Activated B cell treated with CpG ODN at 0.5 μM for 24 hours (primary cell): ENCODE data around the gene ABI2. TPM values are rescaled to one million over a fixed set of nuclear protein-coding genes. Genes with fewer than 3 reads are reported as not detected.
"Not testable (repeated sequence)": the region's sequence is repeated elsewhere in the genome, so short reads cannot be mapped to it uniquely, and the experiment has no call there.

ENCODE experiments used
- ATAC-seq: fragments of 200-7000 bp; cut with Tn5 transposase; one replicate; pipeline ENCODE4 v1.10.0; 2021; ENCODE audit warnings: low read depth, mild to moderate bottlenecking, moderate library complexity
- CTCF ChIA-PET: fragments of 350-600 bp; sonication (Branson Sonifier 250); formaldehyde crosslinking; loops from one replicate; lab custom pipeline; 2021; ENCODE audit warnings: antibody characterized with exemption; lab: Charles Lee
- POLR2A ChIA-PET: fragments of 350-600 bp; sonication (Branson Sonifier 250); formaldehyde crosslinking; loops from one replicate; lab custom pipeline; 2021; ENCODE audit warnings: antibody characterized with exemption; lab: Charles Lee
- DNase-seq: peaks from one replicate; pipeline ENCODE4 v3.0.0; 2022
- H3K27ac Mint-ChIP-seq: one replicate; pipeline ENCODE4 v1.8.0; 2020; ENCODE audit warnings: mixed read lengths
- H3K27me3 Mint-ChIP-seq: one replicate; pipeline ENCODE4 v1.8.0; 2021; ENCODE audit warnings: mixed read lengths
- H3K36me3 Mint-ChIP-seq: one replicate; pipeline ENCODE4 v1.8.0; 2021; ENCODE audit warnings: low read depth, mixed read lengths
- H3K4me1 Mint-ChIP-seq: one replicate; pipeline ENCODE4 v1.8.0; 2021; ENCODE audit warnings: mixed read lengths
- H3K4me3 Mint-ChIP-seq: one replicate; pipeline ENCODE4 v1.8.0; 2020; ENCODE audit warnings: mild to moderate bottlenecking, mixed read lengths
- H3K9me3 Mint-ChIP-seq: one replicate; pipeline ENCODE4 v1.8.0; 2020; ENCODE audit warnings: mixed read lengths
- intact Hi-C: fragments of 100-400 bp; cut with micrococcal nuclease; formaldehyde crosslinking; loops from one replicate; pipeline ENCODE4 v1.15.1; 2024
- total RNA-seq: library from RNA; stranded (reverse); gene quantifications from 2 replicates; pipeline ENCODE4 v1.2.3, GENCODE V29; 2022
- TF ChIP-seq, protein P1 (sequence below): fragments of 200-600 bp; IDR thresholded peaks from one replicate; pipeline ENCODE4 v1.8.0; 2022; ENCODE audit warnings: antibody characterized with exemption, mild to moderate bottlenecking

The ABI2 gene
- total RNA-seq, 1 donor from 2014 or later = 17.3 TPM

- Mint-ChIP-seq H3K27ac (peak overlapping the region; percentile 61), H3K4me3 (peak overlapping the region; percentile 90), H3K27me3 (no peaks in the 10 kb centered on the region), H3K36me3 (peaks cover 6% of the 10 kb centered on the region), H3K4me1 (peaks cover 15% of the 10 kb centered on the region), H3K9me3 (no peaks in the 10 kb centered on the region)
- DNase-seq (peak; percentile 46), ATAC-seq (peak; percentile 59)
- POLR2A ChIA-PET = interaction anchor here (0.7 to 1.7 kb wide), 2 partner anchors 34 to 90 kb away, joined by 3 to 10 read pairs; partner anchors contain the start of gene CYP20A1
- TF ChIP-seq, protein P1, sequence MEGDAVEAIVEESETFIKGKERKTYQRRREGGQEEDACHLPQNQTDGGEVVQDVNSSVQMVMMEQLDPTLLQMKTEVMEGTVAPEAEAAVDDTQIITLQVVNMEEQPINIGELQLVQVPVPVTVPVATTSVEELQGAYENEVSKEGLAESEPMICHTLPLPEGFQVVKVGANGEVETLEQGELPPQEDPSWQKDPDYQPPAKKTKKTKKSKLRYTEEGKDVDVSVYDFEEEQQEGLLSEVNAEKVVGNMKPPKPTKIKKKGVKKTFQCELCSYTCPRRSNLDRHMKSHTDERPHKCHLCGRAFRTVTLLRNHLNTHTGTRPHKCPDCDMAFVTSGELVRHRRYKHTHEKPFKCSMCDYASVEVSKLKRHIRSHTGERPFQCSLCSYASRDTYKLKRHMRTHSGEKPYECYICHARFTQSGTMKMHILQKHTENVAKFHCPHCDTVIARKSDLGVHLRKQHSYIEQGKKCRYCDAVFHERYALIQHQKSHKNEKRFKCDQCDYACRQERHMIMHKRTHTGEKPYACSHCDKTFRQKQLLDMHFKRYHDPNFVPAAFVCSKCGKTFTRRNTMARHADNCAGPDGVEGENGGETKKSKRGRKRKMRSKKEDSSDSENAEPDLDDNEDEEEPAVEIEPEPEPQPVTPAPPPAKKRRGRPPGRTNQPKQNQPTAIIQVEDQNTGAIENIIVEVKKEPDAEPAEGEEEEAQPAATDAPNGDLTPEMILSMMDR = no peak
- intact Hi-C loops = loop anchor here (1.0 to 10.0 kb wide), 3 partner anchors 91 to 414 kb away; partner anchors contain the start of genes CARF, NBEAL1 and WDR12
- CTCF ChIA-PET = no interaction called here
These were observed 756 bp downstream of the ABI2 start for GRCh38 chr2:203328760-203329540.

DNA sequence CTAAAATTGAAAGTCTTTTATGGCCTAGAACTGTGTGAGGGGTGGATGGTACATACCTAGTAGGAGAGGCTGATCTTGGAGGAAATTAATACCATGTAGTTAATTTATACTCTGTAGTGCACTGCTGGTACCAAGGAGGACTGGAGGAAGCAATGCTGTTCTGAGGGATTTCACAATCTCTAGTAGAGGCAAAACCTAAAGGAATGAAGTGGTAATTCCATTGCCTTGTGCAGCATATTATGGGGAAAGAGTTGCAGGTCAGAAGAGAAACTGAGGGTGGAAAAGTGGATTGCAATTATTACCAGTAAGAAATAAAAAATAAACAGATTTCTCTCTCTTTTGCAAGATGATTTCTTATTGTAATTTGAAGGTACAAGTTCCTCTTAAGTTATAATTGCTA lies 2.2 kb downstream of the ABI2 start:
- H3K4me3 Mint-ChIP-seq = no peak overlapping the region
- peaks cover 15% of the 10 kb centered on the region for H3K4me1 Mint-ChIP-seq
- no peak overlapping the region for H3K27ac Mint-ChIP-seq
- DNase-seq (no peak), ATAC-seq (no peak)
- POLR2A ChIA-PET = no interaction called here
- peaks cover 7% of the 10 kb centered on the region for H3K36me3 Mint-ChIP-seq
- intact Hi-C loops = no loop called here
- TF ChIP-seq, protein P1 = no peak
- H3K27me3 Mint-ChIP-seq = no peaks in the 10 kb centered on the region
- CTCF ChIA-PET = no interaction called here
- no peaks in the 10 kb centered on the region for H3K9me3 Mint-ChIP-seq

DNA sequence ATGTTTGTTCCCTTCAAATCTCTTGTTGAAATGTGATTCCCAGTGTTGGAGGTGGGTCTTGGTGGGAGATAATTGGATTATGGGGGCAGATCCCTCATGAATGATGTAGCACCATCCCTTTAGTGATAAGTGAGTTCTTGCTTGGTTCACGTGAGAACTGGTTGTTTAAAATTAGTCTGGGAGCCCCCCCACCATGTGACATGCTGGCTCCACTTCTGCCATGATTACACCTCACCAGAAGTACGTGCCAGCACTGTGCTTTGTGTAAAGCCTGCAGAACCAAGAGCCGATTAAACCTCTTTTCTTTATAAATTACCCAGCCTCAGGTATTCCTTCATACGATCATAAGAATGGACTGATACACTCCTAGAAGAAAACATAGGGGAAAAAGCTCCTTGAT lies 10.1 kb downstream of the ABI2 start:
- Mint-ChIP-seq H3K4me3 (no peak overlapping the region), H3K9me3 (no peaks in the 10 kb centered on the region), H3K36me3 (peaks cover 4% of the 10 kb centered on the region), H3K4me1 (no peaks in the 10 kb centered on the region), H3K27me3 (no peaks in the 10 kb centered on the region), H3K27ac (no peak overlapping the region)
- ATAC-seq (no peak), DNase-seq (no peak)
- POLR2A ChIA-PET = no interaction called here
- TF ChIP-seq, protein P1 = no peak
- intact Hi-C loops = no loop called here
- CTCF ChIA-PET = no interaction called here

GRCh38 chr2:203340791-203341487 lies 12.7 kb downstream of the ABI2 start:
- Mint-ChIP-seq H3K4me1 (no peaks in the 10 kb centered on the region), H3K36me3 (peaks cover 11% of the 10 kb centered on the region), H3K27ac (no peak overlapping the region), H3K27me3 (no peaks in the 10 kb centered on the region), H3K4me3 (no peak overlapping the region), H3K9me3 (no peaks in the 10 kb centered on the region)
- intact Hi-C loops = no loop called here
- ChIA-PET CTCF (no interaction called here), POLR2A (no interaction called here)
- TF ChIP-seq, protein P1 = no peak
- ATAC-seq (no peak), DNase-seq (no peak)

DNA sequence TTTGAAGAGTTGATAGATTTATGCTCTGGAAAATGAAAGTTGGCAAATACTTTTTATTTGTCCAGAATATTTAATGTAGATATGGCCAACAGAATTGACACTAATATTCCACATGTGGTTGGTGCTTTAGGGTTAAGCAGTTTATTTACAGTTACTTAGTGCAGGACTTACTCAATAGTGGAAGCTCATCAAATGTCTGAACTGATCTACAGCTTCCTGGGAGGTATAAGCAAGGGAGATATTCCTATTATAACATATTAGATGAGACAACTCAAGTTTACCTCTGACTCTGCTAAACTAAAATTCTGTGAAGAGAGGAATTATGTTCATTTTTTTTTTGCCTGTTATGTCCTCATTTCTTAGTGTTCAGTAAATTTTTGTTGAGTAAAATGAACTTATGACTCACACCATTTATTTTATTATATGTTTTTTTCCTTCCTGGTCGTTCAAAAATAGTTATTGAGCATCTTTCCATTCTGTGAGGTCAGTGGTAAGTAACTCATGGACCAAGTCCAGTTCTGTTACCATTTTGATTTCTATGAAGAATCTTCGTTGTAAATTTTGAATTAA lies 13.6 kb downstream of the ABI2 start:
- ATAC-seq (no peak), DNase-seq (no peak)
- H3K4me1 Mint-ChIP-seq = no peaks in the 10 kb centered on the region
- TF ChIP-seq, protein P1 = no peak
- CTCF ChIA-PET = no interaction called here
- no peak overlapping the region for H3K27ac Mint-ChIP-seq
- intact Hi-C loops = no loop called here
- H3K4me3 Mint-ChIP-seq = no peak overlapping the region
- POLR2A ChIA-PET = no interaction called here
- peaks cover 11% of the 10 kb centered on the region for H3K36me3 Mint-ChIP-seq
- H3K27me3 Mint-ChIP-seq = no peaks in the 10 kb centered on the region
- H3K9me3 Mint-ChIP-seq = no peaks in the 10 kb centered on the region

DNA sequence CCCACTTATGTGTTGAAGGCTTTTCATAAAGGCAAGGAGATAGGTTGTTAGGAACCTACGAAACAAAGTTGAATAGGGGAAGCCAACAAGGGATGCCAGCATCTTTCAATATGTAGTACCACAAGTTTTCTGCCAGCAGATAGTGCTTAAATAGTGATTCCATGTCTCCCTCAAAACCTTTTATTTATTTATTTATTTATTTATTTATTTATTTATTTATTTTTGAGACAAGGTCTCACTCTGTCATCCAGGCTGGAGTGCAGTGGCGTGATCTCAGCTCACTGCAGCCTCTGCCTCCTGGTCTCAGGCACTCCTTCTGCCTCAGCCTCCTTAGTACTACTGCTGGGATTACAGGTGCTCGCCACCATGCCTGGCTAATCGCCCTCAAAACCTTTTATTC lies 14.2 kb downstream of the ABI2 start:
- intact Hi-C loops, H3K4me1 Mint-ChIP-seq, ATAC-seq, H3K27me3 Mint-ChIP-seq, POLR2A ChIA-PET, CTCF ChIA-PET, DNase-seq, H3K9me3 Mint-ChIP-seq, H3K4me3 Mint-ChIP-seq, H3K27ac Mint-ChIP-seq: not testable (repeated sequence)
- peaks cover 11% of the 10 kb centered on the region for H3K36me3 Mint-ChIP-seq
